Gastroesophageal sphincter (tissue), 3 donors: ENCODE data around the gene IER5L.

Experiments
- EP300 ChIP-seq: sonication (generic); formaldehyde crosslinking; IDR thresholded peaks from one replicate; pipeline ENCODE4 v1.6.1; 2017; ENCODE audit warnings: antibody characterized with exemption, mild to moderate bottlenecking
- POLR2A ChIP-seq, 2 donors: fragments of 450-650 bp; IDR thresholded peaks; one replicate each; pipeline ENCODE4 v1.6.1; 2017; ENCODE audit warnings: antibody characterized with exemption in 2 of 2, mild to moderate bottlenecking in 2 of 2, moderate library complexity in 1 of 2
- POLR2AphosphoS5 ChIP-seq: sonication (generic); formaldehyde crosslinking; IDR thresholded peaks from one replicate; pipeline ENCODE4 v1.6.1; 2017; ENCODE audit warnings: antibody characterized with exemption
- TF ChIP-seq, protein P1 (sequence below), 4 experiments: fragments of 200-600 bp in 2 of 4; fragments of 450-650 bp in 2 of 4; sonication (generic) in 1 of 4; IDR thresholded peaks; one replicate each; pipeline ENCODE4 v1.5.1; 2017 to 2019; ENCODE audit warnings: antibody characterized with exemption in 4 of 4, mild to moderate bottlenecking in 2 of 4, moderate library complexity in 2 of 4

- TF ChIP-seq, protein P1, sequence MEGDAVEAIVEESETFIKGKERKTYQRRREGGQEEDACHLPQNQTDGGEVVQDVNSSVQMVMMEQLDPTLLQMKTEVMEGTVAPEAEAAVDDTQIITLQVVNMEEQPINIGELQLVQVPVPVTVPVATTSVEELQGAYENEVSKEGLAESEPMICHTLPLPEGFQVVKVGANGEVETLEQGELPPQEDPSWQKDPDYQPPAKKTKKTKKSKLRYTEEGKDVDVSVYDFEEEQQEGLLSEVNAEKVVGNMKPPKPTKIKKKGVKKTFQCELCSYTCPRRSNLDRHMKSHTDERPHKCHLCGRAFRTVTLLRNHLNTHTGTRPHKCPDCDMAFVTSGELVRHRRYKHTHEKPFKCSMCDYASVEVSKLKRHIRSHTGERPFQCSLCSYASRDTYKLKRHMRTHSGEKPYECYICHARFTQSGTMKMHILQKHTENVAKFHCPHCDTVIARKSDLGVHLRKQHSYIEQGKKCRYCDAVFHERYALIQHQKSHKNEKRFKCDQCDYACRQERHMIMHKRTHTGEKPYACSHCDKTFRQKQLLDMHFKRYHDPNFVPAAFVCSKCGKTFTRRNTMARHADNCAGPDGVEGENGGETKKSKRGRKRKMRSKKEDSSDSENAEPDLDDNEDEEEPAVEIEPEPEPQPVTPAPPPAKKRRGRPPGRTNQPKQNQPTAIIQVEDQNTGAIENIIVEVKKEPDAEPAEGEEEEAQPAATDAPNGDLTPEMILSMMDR (IDR thresholded peaks at IDR 0.05), result no peak
- TF ChIP-seq EP300 (no peak), POLR2AphosphoS5 (no peak), POLR2A (IDR thresholded peaks at IDR 0.05) (no peak)
These were observed 44.0 kb upstream of the IER5L start for GRCh38 chr9:129221979-129222635.
